ENCODE measurements around the gene SDF2.

Gene SDF2

GRCh38 chr17:28646039-28646754, 15.5 kb downstream of the SDF2 start:
- H3K9me2 ChIP-seq (replicated peaks; ENCODE audit: insufficient read depth, low read length) = no peaks in the 10 kb centered on the region
- H3K27me3 ChIP-seq (ENCODE audit: low read length) = no peaks in the 10 kb centered on the region
- peaks cover 7% of the 10 kb centered on the region; the same call in 1 of the 2 replicates for H4K20me1 ChIP-seq (ENCODE audit: low read depth, low read length)
- H3K4me3 ChIP-seq (ENCODE audit: insufficient read depth, low read length, poor library complexity, severe bottlenecking) = no peak overlapping the region
- H3K9ac ChIP-seq (ENCODE audit: low read length) = peak overlapping the region; percentile 85
- peak overlapping the region; percentile 62 for H2AFZ ChIP-seq (ENCODE audit: low read depth, low read length, severe bottlenecking)
- H3K27ac ChIP-seq (ENCODE audit: low read depth, low read length) = peak overlapping the region; percentile 59
- no peaks in the 10 kb centered on the region for H3K9me3 ChIP-seq (ENCODE audit: insufficient read depth, low read length)
- H3K79me2 ChIP-seq (ENCODE audit: insufficient read depth, low read length) = peaks cover 31% of the 10 kb centered on the region
- peaks cover 19% of the 10 kb centered on the region for H3F3A ChIP-seq (ENCODE audit: insufficient read depth)
- TF ChIP-seq EZH2phosphoT487 (conservative IDR thresholded peaks at IDR 0.05; ENCODE audit: low read length) = no peak
- no peak for TF ChIP-seq CTCF (IDR thresholded peaks at IDR 0.05; ENCODE audit: insufficient read depth, low read length, poor library complexity, severe bottlenecking)
- H3K36me3 ChIP-seq (ENCODE audit: low read length) = peaks cover 14% of the 10 kb centered on the region
- peak overlapping the region; percentile 63 for H3K4me2 ChIP-seq (ENCODE audit: low read depth, low read length, poor library complexity, severe bottlenecking)

- Histone ChIP-seq H3K27ac (ENCODE audit: low read depth, low read length) (peak overlapping the region; percentile 59), H3F3A (ENCODE audit: insufficient read depth) (peaks cover 19% of the 10 kb centered on the region), H4K20me1 (ENCODE audit: low read depth, low read length) (peaks cover 7% of the 10 kb centered on the region; the same call in 1 of the 2 replicates), H3K9me3 (ENCODE audit: insufficient read depth, low read length) (no peaks in the 10 kb centered on the region), H3K4me3 (ENCODE audit: insufficient read depth, low read length, poor library complexity, severe bottlenecking) (peak overlapping the region; percentile 65), H3K9ac (ENCODE audit: low read length) (peak overlapping the region; percentile 85), H3K4me2 (ENCODE audit: low read depth, low read length, poor library complexity, severe bottlenecking) (peak overlapping the region; percentile 63), H3K36me3 (ENCODE audit: low read length) (peaks cover 20% of the 10 kb centered on the region), H3K27me3 (ENCODE audit: low read length) (no peaks in the 10 kb centered on the region), H2AFZ (ENCODE audit: low read depth, low read length, severe bottlenecking) (no peak overlapping the region), H3K79me2 (ENCODE audit: insufficient read depth, low read length) (peaks cover 32% of the 10 kb centered on the region), H3K9me2 (replicated peaks; ENCODE audit: insufficient read depth, low read length) (no peaks in the 10 kb centered on the region)
- TF ChIP-seq CTCF (IDR thresholded peaks at IDR 0.05; ENCODE audit: insufficient read depth, low read length, poor library complexity, severe bottlenecking) = no peak
- no peak for TF ChIP-seq EZH2phosphoT487 (conservative IDR thresholded peaks at IDR 0.05; ENCODE audit: low read length)
These were observed 16.1 kb downstream of the SDF2 start for GRCh38 chr17:28645576-28645939.

- TF ChIP-seq CTCF (IDR thresholded peaks at IDR 0.05; ENCODE audit: insufficient read depth, low read length, poor library complexity, severe bottlenecking) (no peak), EZH2phosphoT487 (conservative IDR thresholded peaks at IDR 0.05; ENCODE audit: low read length) (no peak)
- H3K9ac ChIP-seq (ENCODE audit: low read length) = peak within 1 kb of the TSS; percentile 85
- no peaks in the 10 kb centered on the region for H3K9me2 ChIP-seq (replicated peaks; ENCODE audit: insufficient read depth, low read length)
- H3K4me3 ChIP-seq (ENCODE audit: insufficient read depth, low read length, poor library complexity, severe bottlenecking) = peak within 1 kb of the TSS; percentile 76
- H3K36me3 ChIP-seq (ENCODE audit: low read length) = peaks cover 24% of the 10 kb centered on the region
- H3K27me3 ChIP-seq (ENCODE audit: low read length) = no peaks in the 10 kb centered on the region
- H2AFZ ChIP-seq (ENCODE audit: low read depth, low read length, severe bottlenecking) = peak within 1 kb of the TSS; percentile 67
- H3K9me3 ChIP-seq (ENCODE audit: insufficient read depth, low read length) = no peaks in the 10 kb centered on the region
- peak within 1 kb of the TSS; percentile 84 for H3K4me2 ChIP-seq (ENCODE audit: low read depth, low read length, poor library complexity, severe bottlenecking)
- peak within 1 kb of the TSS; percentile 66 for H3K27ac ChIP-seq (ENCODE audit: low read depth, low read length)
- peaks cover 34% of the 10 kb centered on the region for H3K79me2 ChIP-seq (ENCODE audit: insufficient read depth, low read length)
- H3F3A ChIP-seq (ENCODE audit: insufficient read depth) = peaks cover 19% of the 10 kb centered on the region
- peaks cover 7% of the 10 kb centered on the region; the same call in 1 of the 2 replicates for H4K20me1 ChIP-seq (ENCODE audit: low read depth, low read length)
These were observed 16.7 kb downstream of the SDF2 start, which contains the start of gene BLTP2 for GRCh38 chr17:28644787-28645575. TSS of gene BLTP2 (minus strand) at chr17:28645158. CDS start at chr17:28645056, 102 bp downstream.

All from SU-DHL-6 (cell line).